Stimulated activated CD4-positive, alpha-beta T cell treated with anti-CD3 and anti-CD28 coated beads, Interleukin-12 subunit alpha, Interleukin-12 subunit beta, amount 100 ng/mL, for 48 hours (primary cell): ENCODE measurements around the gene AGAP3.

Source experiments
- DNase-seq, 3 donors: peaks; one replicate each; pipeline ENCODE4 v3.0.0-alpha.2; 2020; ENCODE audit warnings: low read depth in 2 of 3, low spot score in 1 of 3

Gene AGAP3

DNA sequence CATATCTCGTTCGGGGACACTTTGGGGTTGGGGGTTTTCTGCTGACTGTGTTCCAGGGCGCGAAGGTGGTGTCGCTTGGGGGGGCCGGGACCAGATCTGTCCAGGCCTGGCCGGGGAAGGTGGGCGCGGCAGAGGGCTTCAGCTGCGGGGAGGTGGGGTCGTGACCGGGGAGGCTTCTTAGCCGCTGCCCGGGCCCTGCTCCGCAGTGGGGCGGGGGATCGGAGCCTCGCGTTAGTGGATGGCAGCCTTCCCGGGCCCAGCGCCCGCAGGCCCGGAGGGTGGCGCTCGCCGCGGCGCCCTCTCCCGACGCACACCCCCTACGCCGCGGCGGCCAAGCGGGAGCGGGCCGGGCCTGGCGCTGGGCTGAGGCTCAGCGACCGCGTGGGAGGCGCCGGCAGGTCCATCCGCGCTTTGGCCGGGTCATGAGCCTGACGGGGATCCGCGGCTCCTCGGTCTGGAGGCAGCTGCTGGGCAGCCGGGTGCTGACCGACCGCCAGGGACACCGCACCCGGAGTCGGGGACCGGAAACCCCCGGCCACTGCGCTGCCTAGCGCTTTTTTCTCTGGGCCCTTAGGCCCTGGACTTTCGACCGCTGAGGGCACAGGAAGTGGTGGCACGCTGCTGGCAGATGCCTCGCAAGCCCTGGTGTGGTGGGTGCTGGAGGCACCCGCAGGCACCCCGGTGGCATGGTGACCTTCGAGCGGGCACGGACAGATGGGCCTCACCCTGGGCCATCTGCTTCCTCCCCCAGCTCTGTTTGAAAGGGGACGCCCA, 1.2 kb downstream of the AGAP3 start:
- peak in 1 of 3 donors; percentile 30 for DNase-seq

- no peak for DNase-seq
These were observed 2.0 kb downstream of the AGAP3 start for GRCh38 chr7:151088019-151088855.

DNA sequence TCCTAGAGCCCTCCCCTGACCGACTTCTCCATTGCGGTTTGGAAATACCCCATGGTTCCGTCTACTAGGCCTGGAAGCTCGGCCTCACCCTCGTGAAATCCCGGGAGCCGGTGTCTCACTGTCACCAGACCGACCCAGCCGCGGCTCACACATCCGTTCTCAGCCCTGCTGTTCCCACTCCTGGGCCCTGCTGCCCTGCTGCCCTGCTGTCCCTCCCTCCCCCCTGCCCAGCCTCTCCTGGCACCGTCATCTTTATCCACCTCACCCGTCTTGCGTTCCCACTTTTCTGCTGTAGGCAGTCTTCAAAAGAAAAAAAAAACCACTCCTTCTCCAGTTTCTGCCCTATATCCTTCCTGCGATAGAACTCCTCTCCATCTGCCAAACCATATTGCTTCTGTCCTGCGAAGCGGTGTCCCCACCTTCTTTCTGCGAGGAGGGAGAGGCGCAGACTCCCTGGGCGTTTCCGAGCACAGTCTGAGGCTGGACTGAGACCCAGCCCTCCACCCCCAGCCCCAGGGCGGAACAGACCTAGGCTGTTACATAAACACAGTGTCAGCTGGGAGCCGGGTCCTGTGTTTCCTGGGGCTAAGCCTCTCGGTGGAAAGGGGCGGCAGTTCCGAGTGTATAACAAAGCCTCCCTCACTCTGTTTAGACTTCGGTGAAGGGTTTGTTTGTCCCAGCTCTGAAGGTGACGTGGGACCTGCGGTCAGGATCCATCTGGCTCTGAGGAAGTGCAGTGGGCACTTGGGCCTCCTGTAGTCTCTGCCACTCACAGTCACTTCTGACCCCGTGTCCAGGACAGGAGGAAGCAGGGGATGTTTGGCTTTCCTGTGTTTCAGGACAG, 2.8 kb downstream of the AGAP3 start:
- no peak for DNase-seq

DNA sequence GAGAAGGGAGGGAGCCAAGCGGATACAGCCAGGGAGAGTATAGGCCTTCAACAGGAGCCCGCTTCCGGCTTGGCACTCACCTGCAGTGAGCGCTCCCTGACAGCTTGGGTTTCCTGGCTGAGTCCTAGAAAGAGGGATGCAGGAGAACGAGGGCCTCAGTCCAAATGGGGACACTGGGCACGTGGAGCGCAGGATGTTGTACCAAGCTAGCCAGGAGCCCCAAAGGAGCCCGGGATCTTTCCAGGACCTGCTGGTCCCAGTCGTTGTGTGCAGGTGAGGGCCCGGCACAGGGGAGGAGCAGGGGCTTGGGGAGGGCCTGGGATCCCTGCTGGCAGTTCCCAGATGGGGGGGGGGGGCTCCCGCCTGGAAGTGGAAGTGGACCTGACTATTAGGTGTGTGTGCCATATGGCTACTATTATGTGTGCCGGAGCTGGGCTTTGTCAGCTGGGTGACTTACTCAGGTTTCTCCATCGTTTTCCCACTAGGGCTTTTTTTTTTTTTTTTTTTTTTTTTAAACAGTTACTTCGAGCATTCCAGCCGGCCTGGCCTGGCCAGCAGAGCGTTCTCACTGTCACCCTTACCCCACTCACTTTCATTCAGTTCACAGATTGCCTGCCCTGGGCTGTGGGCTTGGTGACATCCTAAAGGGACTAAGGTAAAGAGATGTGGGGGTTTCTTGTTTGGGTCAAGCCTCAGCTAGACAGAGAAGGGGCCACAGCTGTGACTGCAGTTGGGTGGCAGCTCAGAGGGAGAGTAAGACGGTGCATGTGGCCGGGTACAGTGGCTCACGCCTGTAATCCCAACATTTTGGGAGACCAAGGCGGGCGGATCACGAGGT, 3.8 kb downstream of the AGAP3 start:
- DNase-seq, result no peak

DNA sequence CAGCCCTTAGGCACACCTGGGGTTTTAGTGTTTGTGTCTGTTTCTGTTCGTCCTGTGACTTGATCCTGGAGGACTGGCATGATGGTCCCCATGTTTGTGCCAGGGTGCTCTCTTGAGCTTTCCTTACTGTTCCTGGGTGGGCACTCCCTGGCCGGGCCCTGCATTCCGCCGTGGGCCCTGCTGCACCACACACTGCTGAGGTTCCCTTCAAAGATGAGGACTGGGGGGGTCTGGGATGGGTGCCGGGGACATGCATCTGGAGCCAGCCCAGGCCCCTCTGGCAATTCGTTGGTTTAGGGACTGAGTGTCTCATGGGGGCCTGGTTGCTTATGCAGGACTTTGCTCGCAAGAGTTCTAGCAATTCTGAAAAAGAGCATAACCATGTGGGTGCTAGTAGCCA, 4.7 kb downstream of the AGAP3 start:
- DNase-seq, result no peak

DNA sequence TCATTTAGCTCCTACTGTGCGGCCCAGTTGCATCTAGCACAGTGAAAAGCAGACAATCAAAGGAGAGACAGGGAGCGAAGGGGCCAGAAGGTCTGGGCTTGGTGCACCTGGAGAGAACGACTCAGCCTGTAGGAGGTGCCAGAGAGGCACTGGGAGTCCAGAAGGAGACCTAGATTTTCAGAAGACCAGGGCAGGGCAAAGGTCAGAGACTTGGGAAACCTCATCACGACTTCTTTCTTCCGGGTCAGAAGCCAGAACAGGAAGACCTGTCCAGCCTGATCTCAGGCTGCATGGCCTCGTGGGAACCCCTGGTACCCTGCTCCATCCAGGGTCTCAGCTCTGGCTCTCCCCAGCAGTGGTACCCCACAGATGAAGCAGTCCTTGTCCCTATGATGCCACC, 5.2 kb downstream of the AGAP3 start:
- DNase-seq, result no peak

- DNase-seq, result no peak
These were observed 5.7 kb downstream of the AGAP3 start for GRCh38 chr7:151091988-151092387.

GRCh38 chr7:151093748-151094147, 7.5 kb downstream of the AGAP3 start:
- no peak for DNase-seq

GRCh38 chr7:151094675-151095074, 8.4 kb downstream of the AGAP3 start:
- DNase-seq, result no peak

DNA sequence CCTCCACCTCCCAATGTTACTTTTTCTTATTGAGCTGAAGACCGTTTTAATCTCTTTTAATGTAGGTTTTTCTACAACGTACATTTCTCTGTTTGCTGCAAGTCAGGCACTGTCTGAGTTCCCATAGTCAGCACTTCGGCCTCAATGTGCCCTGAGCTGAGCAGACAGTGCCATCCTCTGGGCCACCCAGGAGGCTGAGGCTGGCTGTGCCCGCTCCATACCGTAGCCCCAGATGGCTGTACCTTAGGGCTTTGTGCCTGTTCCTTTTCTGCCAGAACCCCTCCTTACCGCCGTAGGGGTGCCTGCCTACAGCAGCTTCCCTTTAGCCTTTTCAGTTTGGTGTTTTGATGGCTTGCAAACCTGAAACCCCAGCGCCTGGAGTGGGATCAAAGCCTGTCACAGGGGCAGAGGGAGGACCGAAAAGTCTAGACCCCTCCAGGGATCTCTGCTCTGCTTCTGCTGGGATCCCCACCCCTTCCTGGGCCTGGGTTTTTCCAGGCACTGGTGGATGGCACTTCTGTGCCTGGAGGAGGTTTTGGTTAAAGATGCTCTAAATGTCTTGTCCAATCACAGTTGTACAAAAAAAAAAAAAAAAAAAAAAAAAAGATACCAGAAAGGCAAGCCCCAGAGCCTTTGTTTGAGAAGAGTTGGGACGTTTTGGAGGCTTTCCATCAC, 9.0 kb downstream of the AGAP3 start:
- no peak for DNase-seq

DNA sequence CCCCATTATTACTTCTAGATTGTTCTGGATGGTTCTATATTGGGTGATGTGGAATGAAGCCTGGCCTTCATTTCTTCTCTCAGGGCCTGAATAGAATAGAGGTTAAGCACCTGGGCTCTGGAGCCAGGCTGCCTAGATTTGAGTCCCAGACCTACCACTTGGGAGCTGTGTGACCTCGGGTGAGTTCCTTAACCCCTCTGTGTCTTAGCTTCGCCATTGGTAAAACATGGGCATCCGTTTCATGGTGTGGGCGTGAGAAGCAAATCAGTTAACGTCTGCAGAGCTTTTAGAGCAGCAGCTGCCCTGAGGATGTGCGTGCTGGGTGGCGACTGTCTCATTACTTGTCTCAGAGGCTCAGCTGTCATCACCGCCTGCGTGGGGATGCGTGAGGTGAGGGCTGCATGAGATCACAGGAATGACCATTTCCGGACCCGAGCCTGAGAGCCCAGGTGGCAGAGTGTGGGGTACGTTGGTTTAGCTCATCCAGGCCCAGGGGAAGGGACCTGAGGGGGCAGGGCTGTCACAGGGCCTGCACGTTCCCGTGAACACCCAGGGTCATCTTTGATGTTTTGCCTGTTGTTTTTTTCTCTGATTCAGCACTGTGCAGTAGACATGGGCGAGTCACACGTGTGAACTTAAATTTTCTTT, 9.7 kb downstream of the AGAP3 start:
- DNase-seq, result no peak

DNA sequence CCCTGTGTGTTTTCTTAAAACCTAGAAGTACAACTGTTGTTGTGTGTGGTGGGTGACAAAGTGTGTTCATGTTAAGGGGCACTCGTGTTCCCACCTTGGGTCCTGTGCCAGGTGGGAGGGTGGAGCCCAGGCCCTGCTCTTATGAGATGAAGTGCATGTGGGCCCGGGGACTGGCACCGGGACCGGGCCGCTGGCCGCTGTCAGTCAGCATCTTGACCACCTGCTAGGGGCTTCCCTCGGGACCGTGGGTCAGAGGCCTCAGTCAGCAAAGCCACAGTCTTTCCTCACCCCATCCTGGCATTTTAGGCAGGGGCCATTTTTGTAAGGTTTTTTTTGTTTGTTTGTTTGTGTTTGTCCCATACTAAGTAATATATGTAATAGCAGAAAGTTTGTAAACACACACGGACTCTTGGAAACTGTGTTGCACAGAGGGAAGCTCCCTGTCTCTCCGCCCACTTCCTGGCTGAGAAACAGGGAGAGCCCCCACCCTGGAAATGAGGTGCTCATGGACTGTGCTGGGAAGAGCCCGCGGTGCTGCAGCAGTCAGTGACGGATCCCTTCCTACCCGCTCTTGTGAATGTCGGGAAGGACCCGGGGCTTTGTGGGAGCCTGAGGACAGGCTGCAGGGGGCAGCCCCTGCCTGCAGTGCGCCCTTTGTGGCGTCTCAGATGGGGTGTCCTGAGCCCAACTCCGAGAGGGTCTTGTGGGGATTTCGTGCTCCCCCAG, 13.4 kb downstream of the AGAP3 start:
- DNase-seq, result no peak

GRCh38 chr7:151100921-151101320, 14.6 kb downstream of the AGAP3 start:
- no peak for DNase-seq

DNA sequence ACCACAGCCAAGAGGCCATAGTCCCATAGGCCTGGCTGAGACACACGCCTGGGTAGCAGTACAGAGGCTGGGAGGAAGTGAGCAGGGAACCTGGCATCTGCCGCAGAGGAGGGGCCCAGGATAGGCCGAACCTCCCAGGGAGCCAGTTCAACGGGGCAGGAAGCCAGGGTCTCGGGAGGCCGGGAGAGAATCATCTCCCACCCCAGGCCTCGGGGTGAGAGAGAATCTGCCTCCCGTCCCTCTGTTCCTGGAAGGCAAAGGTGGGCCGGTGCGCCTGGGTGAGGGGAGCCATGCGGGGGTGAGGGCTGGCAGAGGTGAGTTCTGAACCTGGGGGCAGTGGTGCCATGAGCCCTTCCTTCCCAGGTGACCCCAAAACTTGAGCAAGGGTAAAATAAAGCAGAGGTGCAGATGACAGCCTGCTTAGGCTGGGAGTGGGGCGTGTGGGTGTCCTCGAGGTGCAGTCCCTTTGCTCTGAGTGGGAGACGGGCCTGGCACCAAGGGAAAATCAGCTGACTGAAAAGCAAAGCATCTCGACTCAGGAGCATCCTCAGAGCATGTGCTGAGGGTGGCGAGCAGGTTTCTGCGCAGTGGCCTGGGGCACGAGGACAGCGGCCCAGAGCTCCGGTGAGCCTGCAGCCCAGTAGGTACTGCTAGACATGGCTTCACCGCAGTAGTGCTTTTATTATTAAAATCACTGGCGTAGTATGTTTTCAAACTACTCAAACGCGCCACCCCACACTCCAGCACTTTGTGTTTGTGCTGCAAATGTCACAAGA, 15.5 kb downstream of the AGAP3 start:
- DNase-seq, result no peak

- DNase-seq, result no peak
These were observed 16.7 kb downstream of the AGAP3 start for GRCh38 chr7:151102991-151103390.

DNA sequence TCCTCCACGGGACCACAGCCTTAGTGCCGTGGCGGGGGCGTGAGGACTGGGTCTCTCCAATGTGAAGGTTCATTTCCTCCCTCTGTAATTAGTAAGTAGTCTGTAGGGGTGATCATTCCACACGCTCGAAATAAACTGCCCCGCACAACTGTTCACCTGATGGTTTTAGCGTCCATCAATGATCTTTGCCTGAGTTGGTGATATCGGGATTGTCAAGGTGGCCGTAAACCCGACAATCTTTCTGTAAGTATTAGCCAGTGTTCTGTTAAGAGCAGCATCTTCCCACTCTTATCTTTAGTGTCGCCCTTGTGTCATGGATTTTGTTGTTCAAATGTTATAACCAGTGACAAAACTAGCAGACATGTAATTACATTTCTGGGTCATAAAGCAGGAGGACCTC, 17.7 kb downstream of the AGAP3 start:
- no peak for DNase-seq

- DNase-seq, result no peak
These were observed 18.3 kb downstream of the AGAP3 start for GRCh38 chr7:151104411-151105235.
